Measurements from ENCODE around the gene RALA. TPM values are rescaled to one million over a fixed set of nuclear protein-coding genes. Genes with fewer than 3 reads are reported as not detected.

The RALA gene
- total and polyA plus RNA-seq, 7 experiments from 2014 or later, result 24.8 to 48.2 (median 40.2) TPM

GRCh38 chr7:39622609-39623008 is 763 bp upstream of the RALA start:
- intact Hi-C loops (cut with micrococcal nuclease), result loop anchor here (1.0 to 10.0 kb wide), 14 partner anchors 12 to 1444 kb away; partner anchors contain the start of genes MPLKIP (in 2 of the 2), VPS41 (in 2 of the 2), YAE1 (in 2 of the 2) and STARD3NL (in 1 of the 2)
- CTCF ChIA-PET, result interaction anchor here (0.7 to 3.7 kb wide), 7 partner anchors 9 to 125 kb away, joined by 3 to 19 read pairs (median 4); no protein-coding TSS in a partner anchor
- Histone ChIP-seq H3K27ac (ENCODE audit: low read depth, low read length) (peak overlapping the region; percentile 82), H3K36me3 (ENCODE audit: control insufficient read depth in 2 of 3, insufficient read depth in 3 of 3, low read length in 3 of 3) (peaks cover 0 to 3% (median 3%) of the 10 kb centered on the region in 3 experiments), H3K4me3 (ENCODE audit: low read length) (peak overlapping the region; percentile 77), H3K9me3 (ENCODE audit: control insufficient read depth in 2 of 3, low read length in 3 of 3) (no peaks in the 10 kb centered on the region), H3K4me1 (ENCODE audit: control insufficient read depth in 2 of 2, insufficient read depth in 2 of 2, low read length in 2 of 2) (peaks cover 22 to 26% of the 10 kb centered on the region in 2 donors), H3K27me3 (ENCODE audit: control insufficient read depth in 2 of 2, insufficient read depth in 2 of 2, low read length in 2 of 2) (no peaks in the 10 kb centered on the region)
- peaks cover 0 to 6% (median 0%) of the 10 kb centered on the region in 5 donors for H3K27me3 Mint-ChIP-seq
- peak overlapping the region; percentile 88 to 96 (median 94) for H3K27ac Mint-ChIP-seq
- peaks cover 33 to 49% (median 46%) of the 10 kb centered on the region in 7 donors for H3K4me1 Mint-ChIP-seq
- H3K4me3 Mint-ChIP-seq, result peak overlapping the region; percentile 77 to 95 (median 88)
- POLR2A ChIA-PET, result interaction anchor here (0.5 to 6.3 kb wide), 12 partner anchors 10 to 110 kb away, joined by 3 to 50 read pairs (median 10); no protein-coding TSS in a partner anchor
- no peak for ATAC-seq
- H3K36me3 Mint-ChIP-seq, result peaks cover 0 to 18% (median 0%) of the 10 kb centered on the region in 5 donors
- H3K9me3 Mint-ChIP-seq, result peaks cover 0 to 2% (median 0%) of the 10 kb centered on the region in 11 donors
- DNase-seq, result peak in 2 of 9 donors; percentile 13 to 21

- Mint-ChIP-seq H3K4me1 (peaks cover 41 to 60% (median 56%) of the 10 kb centered on the region in 7 donors), H3K27ac (peak overlapping the region; percentile 91 to 98 (median 97))
These were observed 515 bp downstream of the RALA start for GRCh38 chr7:39623732-39624441.

GRCh38 chr7:39624442-39624807 is 1.1 kb downstream of the RALA start:
- H3K4me1 ChIP-seq (ENCODE audit: control insufficient read depth in 2 of 2, insufficient read depth in 2 of 2, low read length in 2 of 2), result peaks cover 22 to 26% of the 10 kb centered on the region in 2 donors
- H3K27me3 ChIP-seq (ENCODE audit: control insufficient read depth in 2 of 2, insufficient read depth in 2 of 2, low read length in 2 of 2), result no peaks in the 10 kb centered on the region
- CTCF ChIA-PET, result interaction anchor here (1.0 to 3.7 kb wide), 2 partner anchors 45 to 118 kb away, joined by 3 to 19 read pairs; no protein-coding TSS in a partner anchor
- peaks cover 0 to 3% (median 3%) of the 10 kb centered on the region in 3 experiments for H3K36me3 ChIP-seq (ENCODE audit: control insufficient read depth in 2 of 3, insufficient read depth in 3 of 3, low read length in 3 of 3)
- H3K9me3 ChIP-seq (ENCODE audit: control insufficient read depth in 2 of 3, low read length in 3 of 3), result no peaks in the 10 kb centered on the region
- Mint-ChIP-seq H3K36me3 (peaks cover 0 to 20% (median 4%) of the 10 kb centered on the region in 5 donors), H3K27ac (peak overlapping the region; percentile 90 to 98 (median 97)), H3K9me3 (peaks cover 0 to 2% (median 0%) of the 10 kb centered on the region in 11 donors), H3K4me3 (peak overlapping the region; percentile 88 to 98 (median 94)), H3K4me1 (peaks cover 43 to 64% (median 60%) of the 10 kb centered on the region in 7 donors), H3K27me3 (no peaks in the 10 kb centered on the region)
- peak in 1 of 9 donors; percentile 45 for DNase-seq
- ATAC-seq, result no peak
- peak overlapping the region; percentile 77 for H3K4me3 ChIP-seq (ENCODE audit: low read length)
- H3K27ac ChIP-seq (ENCODE audit: low read depth, low read length), result peak overlapping the region; percentile 82
- intact Hi-C loops (cut with micrococcal nuclease), result loop anchor here (1.0 to 10.0 kb wide), 5 partner anchors 10 to 720 kb away; partner anchors contain the start of gene VPS41 (in 2 of the 2)
- POLR2A ChIA-PET, result interaction anchor here (0.6 to 6.3 kb wide), 13 partner anchors 8 to 510 kb away, joined by 3 to 50 read pairs (median 6); partner anchors contain the start of genes CDK13, MPLKIP and SUGCT

More at GRCh38 chr7:39623732-39624441, 515 bp downstream of the RALA start:
- H3K27me3 Mint-ChIP-seq, result no peaks in the 10 kb centered on the region
- H3K27me3 ChIP-seq (ENCODE audit: control insufficient read depth in 2 of 2, insufficient read depth in 2 of 2, low read length in 2 of 2), result no peaks in the 10 kb centered on the region
- peak overlapping the region; percentile 88 to 98 (median 94) for H3K4me3 Mint-ChIP-seq
- H3K4me1 ChIP-seq (ENCODE audit: control insufficient read depth in 2 of 2, insufficient read depth in 2 of 2, low read length in 2 of 2), result peaks cover 22 to 26% of the 10 kb centered on the region in 2 donors
- peaks cover 0 to 18% (median 1%) of the 10 kb centered on the region in 5 donors for H3K36me3 Mint-ChIP-seq
- ChIA-PET CTCF (interaction anchor here (0.9 to 3.7 kb wide), 5 partner anchors 28 to 126 kb away, joined by 3 to 19 read pairs (median 3); no protein-coding TSS in a partner anchor), POLR2A (interaction anchor here (0.6 to 6.3 kb wide), 18 partner anchors 8 to 510 kb away, joined by 3 to 50 read pairs (median 6); partner anchors contain the start of genes CDK13, MPLKIP and SUGCT)
- peak overlapping the region; percentile 77 for H3K4me3 ChIP-seq (ENCODE audit: low read length)
- H3K9me3 ChIP-seq (ENCODE audit: control insufficient read depth in 2 of 3, low read length in 3 of 3), result no peaks in the 10 kb centered on the region
- peaks cover 0 to 2% (median 0%) of the 10 kb centered on the region in 11 donors for H3K9me3 Mint-ChIP-seq
- peaks cover 0 to 3% (median 3%) of the 10 kb centered on the region in 3 experiments for H3K36me3 ChIP-seq (ENCODE audit: control insufficient read depth in 2 of 3, insufficient read depth in 3 of 3, low read length in 3 of 3)
- DNase-seq (peak in 2 of 9 donors; percentile 29 to 45), ATAC-seq (peak; percentile 24)
- peak overlapping the region; percentile 82 for H3K27ac ChIP-seq (ENCODE audit: low read depth, low read length)
- intact Hi-C loops (cut with micrococcal nuclease), result loop anchor here (1.0 to 10.0 kb wide), 14 partner anchors 10 to 1446 kb away; partner anchors contain the start of genes MPLKIP (in 2 of the 2), VPS41 (in 2 of the 2), YAE1 (in 2 of the 2) and STARD3NL (in 1 of the 2)

- H3K27me3 Mint-ChIP-seq, result no peaks in the 10 kb centered on the region
- H3K4me1 Mint-ChIP-seq, result peaks cover 46 to 65% (median 60%) of the 10 kb centered on the region in 7 donors
- intact Hi-C loops (cut with micrococcal nuclease), result loop anchor here (1.0 to 10.0 kb wide), 5 partner anchors 9 to 720 kb away; partner anchors contain the start of gene VPS41 (in 2 of the 2)
- CTCF ChIA-PET, result interaction anchor here (1.0 to 3.7 kb wide), 2 partner anchors 45 to 117 kb away, joined by 3 to 19 read pairs; no protein-coding TSS in a partner anchor
- peaks cover 0 to 2% (median 0%) of the 10 kb centered on the region in 11 donors for H3K9me3 Mint-ChIP-seq
- peak overlapping the region; percentile 82 for H3K27ac ChIP-seq (ENCODE audit: low read depth, low read length)
- peaks cover 2 to 20% (median 6%) of the 10 kb centered on the region in 5 donors for H3K36me3 Mint-ChIP-seq
- no peaks in the 10 kb centered on the region for H3K27me3 ChIP-seq (ENCODE audit: control insufficient read depth in 2 of 2, insufficient read depth in 2 of 2, low read length in 2 of 2)
- H3K4me3 ChIP-seq (ENCODE audit: low read length), result peak overlapping the region; percentile 77
- no peak for DNase-seq
- peak overlapping the region; percentile 88 to 98 (median 94) for H3K4me3 Mint-ChIP-seq
- H3K27ac Mint-ChIP-seq, result peak overlapping the region; percentile 19 to 98 (median 96)
- peaks cover 0 to 3% (median 3%) of the 10 kb centered on the region in 3 experiments for H3K36me3 ChIP-seq (ENCODE audit: control insufficient read depth in 2 of 3, insufficient read depth in 3 of 3, low read length in 3 of 3)
- H3K4me1 ChIP-seq (ENCODE audit: control insufficient read depth in 2 of 2, insufficient read depth in 2 of 2, low read length in 2 of 2), result peaks cover 22 to 26% of the 10 kb centered on the region in 2 donors
- POLR2A ChIA-PET, result interaction anchor here (1.3 to 6.3 kb wide), 8 partner anchors 7 to 325 kb away, joined by 5 to 50 read pairs (median 13); partner anchors contain the start of gene CDK13
- no peak for ATAC-seq
- no peaks in the 10 kb centered on the region for H3K9me3 ChIP-seq (ENCODE audit: control insufficient read depth in 2 of 3, low read length in 3 of 3)
These were observed 1.7 kb downstream of the RALA start for GRCh38 chr7:39624935-39625694.

DNA sequence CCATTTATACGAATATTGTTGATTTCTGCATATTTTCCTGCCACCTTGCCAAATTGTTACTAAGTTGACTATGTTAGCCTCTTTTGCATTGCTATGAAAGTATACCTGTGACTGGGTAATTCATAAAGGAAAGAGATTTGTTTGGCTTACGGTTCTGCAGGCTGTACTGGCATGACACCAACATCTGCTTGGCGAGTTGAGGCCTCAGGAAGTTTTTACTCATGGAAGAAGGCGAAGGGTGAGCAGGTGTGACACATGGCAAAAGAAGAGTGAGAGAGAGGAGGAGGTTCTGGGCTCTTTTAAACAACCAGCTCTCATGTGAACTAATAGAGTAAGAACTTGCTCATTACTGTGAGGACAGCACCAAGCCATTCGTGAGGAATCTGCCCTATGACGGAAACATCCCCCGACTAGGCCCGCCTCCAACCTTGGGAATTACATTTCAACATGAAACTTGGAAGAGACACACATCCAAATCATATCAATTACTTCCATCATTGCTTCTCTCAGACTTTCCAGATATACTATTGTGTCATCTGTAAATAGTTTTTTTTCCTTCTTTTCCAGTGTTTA is 8.4 kb downstream of the RALA start:
- intact Hi-C loops (cut with micrococcal nuclease), result loop anchor here in 1 of 2 donors (5.0 kb wide), 2 partner anchors 35 to 55 kb away; no protein-coding TSS in a partner anchor
- Mint-ChIP-seq H3K9me3 (peaks cover 0 to 8% (median 0%) of the 10 kb centered on the region in 11 donors), H3K27ac (peak overlapping the region in 8 of 9 donors; percentile 71 to 99 (median 98)), H3K27me3 (no peaks in the 10 kb centered on the region), H3K4me1 (peaks cover 56 to 91% (median 71%) of the 10 kb centered on the region in 7 donors), H3K4me3 (peak overlapping the region in 7 of 10 donors; percentile 4 to 92 (median 40)), H3K36me3 (peaks cover 14 to 44% (median 40%) of the 10 kb centered on the region in 5 donors)
- H3K9me3 ChIP-seq (ENCODE audit: control insufficient read depth in 2 of 3, low read length in 3 of 3), result no peaks in the 10 kb centered on the region
- ChIA-PET POLR2A (interaction anchor here (0.9 to 2.0 kb wide), 3 partner anchors 9 to 22 kb away, joined by 3 to 23 read pairs (median 3); partner anchors contain the start of gene RALA), CTCF (interaction anchor here (0.9 kb wide), 1 partner anchor 51 kb away, joined by 4 read pairs; no protein-coding TSS in a partner anchor)
- ATAC-seq (no peak), DNase-seq (no peak)
- H3K4me1 ChIP-seq (ENCODE audit: control insufficient read depth in 2 of 2, insufficient read depth in 2 of 2, low read length in 2 of 2), result peaks cover 18 to 32% of the 10 kb centered on the region in 2 donors
- H3K27ac ChIP-seq (ENCODE audit: low read depth, low read length), result peak overlapping the region; percentile 79
- no peaks in the 10 kb centered on the region for H3K36me3 ChIP-seq (ENCODE audit: control insufficient read depth in 2 of 3, insufficient read depth in 3 of 3, low read length in 3 of 3)
- no peaks in the 10 kb centered on the region for H3K27me3 ChIP-seq (ENCODE audit: control insufficient read depth in 2 of 2, insufficient read depth in 2 of 2, low read length in 2 of 2)
- no peak overlapping the region for H3K4me3 ChIP-seq (ENCODE audit: low read length)

All from naive thymus-derived CD4-positive, alpha-beta T cell (primary cell).